HG03565 (cell line): ENCODE results near the gene HOMER1.

Source experiments
- ATAC-seq: cut with Tn5 transposase; IDR thresholded peaks from one replicate; pipeline ENCODE4 v1.9.1; 2021; ENCODE audit warnings: mild to moderate bottlenecking, moderate library complexity; ENCODE audit not compliant: unreplicated experiment

The HOMER1 gene, protein sequence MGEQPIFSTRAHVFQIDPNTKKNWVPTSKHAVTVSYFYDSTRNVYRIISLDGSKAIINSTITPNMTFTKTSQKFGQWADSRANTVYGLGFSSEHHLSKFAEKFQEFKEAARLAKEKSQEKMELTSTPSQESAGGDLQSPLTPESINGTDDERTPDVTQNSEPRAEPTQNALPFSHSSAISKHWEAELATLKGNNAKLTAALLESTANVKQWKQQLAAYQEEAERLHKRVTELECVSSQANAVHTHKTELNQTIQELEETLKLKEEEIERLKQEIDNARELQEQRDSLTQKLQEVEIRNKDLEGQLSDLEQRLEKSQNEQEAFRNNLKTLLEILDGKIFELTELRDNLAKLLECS

DNA sequence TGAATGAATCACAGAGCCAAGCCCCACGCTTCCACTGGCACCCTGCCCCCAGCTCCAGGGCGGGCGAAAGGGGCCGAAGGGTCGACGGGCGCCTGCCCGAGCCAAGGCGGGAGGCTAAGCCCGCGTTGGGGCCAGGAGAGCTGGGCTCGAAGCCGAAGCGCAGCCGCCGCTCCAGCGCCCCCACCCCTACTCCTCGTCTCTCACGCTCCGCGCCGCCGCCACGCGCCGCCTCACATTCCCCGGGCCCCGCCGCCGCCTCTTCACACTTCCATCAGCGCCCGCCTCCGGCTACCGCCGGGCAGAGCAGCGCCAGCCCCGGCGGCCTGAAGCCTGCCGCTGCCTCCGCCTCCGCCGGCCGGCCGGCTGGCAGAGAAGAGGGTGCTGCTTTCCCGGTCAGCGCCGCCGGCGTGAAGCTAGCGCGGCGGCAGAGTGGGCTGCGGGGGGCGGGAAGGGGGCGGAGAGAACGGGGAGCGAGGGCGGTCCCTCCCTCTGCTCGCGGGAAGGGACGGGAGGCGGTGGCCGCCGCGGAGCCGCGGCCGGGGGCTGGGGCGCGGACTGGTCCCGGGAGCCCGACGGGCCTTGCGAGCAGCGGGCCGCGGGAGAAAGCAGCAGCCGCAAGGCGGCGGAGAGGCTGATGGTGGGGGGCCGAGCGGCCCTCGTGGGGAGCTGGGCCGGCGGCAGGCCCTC is at the start of gene HOMER1:
TSS of gene HOMER1 (minus strand) at position 431 of the 687 bp plus-strand sequence. CDS start 1,360 bp downstream, outside the sequence.
- ATAC-seq: peak; percentile 29

DNA sequence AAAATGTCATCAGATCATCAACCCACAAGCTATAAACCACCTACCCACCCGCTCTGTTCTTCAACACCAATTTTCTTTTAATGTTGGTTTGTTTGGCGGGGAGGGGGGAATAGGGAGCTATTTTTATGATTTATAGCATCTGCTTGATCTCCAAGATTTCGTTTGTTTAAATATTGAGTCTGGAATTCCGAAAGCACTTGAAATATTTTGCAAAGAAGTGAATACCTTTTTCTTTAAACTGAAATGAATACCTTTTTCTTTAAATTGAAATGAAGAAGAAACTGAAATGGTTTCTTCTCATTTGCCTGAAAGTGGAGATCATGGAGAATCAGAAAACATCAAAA is 49.3 kb upstream of the HOMER1 start:
- no peak for ATAC-seq

DNA sequence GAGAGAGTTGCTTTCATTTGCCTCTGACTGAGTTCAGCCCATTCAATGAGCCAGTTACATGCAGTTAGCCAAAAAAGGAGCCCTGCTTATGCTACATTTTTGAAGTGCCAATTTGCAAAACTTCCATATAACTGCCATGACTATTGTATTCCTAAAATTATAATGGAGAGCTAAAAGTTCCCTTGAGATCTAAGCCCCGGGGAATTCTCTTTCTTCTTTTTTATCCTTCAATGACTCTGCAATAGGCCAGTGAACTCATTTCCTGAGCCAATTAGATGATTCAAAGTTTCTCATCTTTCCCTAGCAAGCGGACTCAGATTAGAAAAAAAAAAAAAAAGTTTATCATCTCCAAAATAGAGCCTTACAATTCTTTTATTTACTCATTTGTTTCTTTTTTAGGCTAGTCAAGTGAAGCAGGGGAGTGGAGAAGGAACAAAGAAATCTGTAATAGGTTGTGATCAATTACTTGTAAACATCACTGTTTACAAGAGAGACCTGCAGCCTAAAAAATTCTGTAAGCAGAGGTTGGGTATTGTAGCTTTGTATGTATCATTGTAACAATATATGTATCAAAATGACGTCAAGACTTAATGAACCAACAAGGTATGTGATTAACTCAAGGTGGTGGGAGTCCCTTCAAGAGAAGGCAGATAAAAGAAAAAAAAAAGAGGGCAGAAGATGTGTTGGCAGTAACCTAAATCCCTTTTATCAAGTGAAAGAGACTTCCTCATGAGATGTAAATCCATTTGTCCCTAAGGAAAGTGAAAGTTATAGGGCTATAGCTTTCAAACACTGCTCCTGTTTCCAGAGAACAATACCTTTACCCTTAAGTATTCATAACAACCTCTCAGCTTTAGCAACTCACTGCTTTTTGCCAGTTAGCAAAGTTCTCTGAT is 48.7 kb upstream of the HOMER1 start:
- ATAC-seq: no peak

DNA sequence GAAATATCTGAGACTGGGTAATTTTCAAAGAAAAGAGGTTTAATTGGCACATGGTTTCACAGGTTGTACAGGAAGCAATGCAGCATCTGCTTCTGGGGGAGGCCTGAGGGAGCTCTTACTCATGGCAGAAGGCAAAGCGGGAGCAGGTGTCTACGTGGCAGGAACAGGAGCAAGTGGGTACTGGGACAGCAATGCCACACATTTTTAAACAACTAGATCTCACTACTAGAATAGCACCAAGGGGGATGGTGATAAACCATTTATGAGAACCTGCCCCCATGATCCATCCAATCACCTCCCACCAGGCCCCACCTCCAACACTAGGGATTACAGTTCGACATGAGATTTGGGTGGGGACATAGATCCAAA is 47.6 kb upstream of the HOMER1 start:
- peak; percentile 20 for ATAC-seq

DNA sequence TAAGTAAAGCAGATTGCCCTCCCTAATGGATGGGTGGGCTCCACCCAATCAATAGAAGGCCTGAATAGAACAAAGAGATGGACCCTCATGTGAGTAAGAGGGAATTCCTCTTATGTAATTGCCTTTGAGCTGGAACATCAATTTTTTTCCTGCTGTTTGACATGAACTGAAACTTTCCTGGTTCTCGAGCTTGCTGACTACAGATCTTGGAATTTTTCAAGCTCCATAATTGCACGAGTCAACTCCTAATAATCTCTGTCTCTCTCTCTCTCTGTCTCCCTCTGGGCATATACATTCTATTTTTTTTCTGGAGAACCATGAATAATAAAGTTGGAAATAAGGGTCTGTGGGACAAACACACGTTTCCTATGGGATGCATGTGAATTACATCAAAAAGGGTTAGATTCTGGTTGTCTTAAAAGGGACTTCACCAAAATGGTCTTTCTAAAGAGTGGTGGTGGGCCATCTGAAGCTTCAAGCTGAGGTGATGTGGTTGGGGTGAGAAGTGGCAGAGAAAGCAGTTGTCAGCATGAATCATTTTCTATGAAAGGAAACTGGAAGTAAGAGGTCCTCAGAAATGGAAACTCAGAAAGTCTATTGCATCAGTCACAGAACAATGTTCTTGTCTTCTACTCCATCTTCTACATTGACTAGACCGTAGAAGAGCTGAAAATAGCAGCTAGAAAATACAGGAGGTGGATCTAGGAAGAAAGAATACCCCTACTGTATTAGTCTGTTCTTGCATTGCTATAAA is 47.0 kb upstream of the HOMER1 start:
- peak; percentile 57 for ATAC-seq

DNA sequence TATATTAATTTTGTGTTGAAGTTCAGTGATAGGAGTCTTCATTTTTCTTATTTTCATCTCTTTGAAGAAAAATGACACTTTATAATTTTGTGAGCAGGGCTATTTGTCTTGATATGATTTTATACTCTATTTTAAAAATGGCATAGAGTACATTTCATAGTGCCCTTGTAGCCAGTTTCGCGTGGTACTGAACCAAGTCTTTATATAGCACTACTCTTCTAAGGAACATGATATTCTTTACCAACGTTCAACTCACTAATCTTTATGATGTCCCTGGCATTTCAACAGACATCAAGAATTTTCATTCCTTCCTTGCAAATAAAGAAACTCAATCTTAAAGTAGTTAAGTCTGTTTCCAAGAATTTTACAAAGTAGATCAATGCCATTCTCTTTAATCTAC is 41.5 kb upstream of the HOMER1 start:
- ATAC-seq: no peak

DNA sequence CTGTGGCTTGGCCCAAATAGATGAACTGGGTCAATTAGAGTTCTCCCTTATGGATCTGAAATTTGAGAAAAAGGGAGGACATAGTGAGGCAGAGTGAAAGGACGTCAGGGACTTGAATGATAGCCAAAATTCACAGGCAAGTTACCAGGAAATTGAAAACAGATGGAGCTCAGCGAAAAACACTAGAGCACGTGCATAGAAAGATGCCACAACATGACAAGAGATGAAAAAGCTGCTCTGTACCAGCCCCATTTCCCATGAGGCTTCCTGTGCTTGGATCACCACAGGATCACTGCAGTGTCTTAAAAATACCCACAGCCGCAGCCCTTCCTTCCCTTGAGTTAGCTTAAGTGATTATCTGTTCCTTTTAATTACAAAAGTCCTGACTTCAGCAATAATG is 39.0 kb upstream of the HOMER1 start:
- ATAC-seq: no peak

DNA sequence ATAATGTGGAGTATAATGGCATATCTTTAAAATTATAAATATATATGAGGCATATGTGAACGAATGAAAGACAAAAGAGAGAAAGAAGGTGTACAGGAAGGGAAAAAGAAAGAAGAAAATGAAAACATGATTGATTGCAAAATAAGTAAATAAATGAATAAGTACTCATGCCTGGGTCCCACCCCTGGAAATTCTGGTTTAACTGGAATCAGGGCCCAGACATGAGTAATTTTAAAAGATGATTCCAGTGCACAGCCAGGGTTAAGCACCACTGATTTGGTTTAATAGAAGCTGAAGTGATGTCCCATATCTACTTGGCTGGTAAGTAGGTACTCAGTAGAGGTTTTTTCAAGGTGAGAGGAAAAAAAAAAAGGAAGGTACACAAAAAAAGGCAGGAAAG is 34.0 kb upstream of the HOMER1 start:
- no peak for ATAC-seq

DNA sequence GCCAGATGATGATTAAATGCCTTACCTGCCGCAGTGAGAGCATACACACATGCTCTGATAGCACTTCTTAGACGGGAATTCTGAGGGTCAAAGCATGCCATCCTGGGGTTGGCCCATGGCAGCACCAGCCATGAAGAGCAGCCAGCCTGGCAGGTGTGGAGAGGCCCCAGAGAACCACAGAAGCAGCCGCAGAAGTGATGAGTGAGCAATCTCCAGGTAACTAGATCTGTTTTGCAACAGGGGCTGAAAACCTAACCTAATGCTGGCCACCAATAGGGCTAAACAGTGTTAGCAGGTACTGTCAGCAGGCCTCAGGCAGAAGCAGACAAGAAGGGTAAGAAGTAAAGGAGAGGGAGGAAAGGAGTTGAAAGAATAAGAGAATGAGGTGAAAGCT is 33.5 kb upstream of the HOMER1 start:
- no peak for ATAC-seq

DNA sequence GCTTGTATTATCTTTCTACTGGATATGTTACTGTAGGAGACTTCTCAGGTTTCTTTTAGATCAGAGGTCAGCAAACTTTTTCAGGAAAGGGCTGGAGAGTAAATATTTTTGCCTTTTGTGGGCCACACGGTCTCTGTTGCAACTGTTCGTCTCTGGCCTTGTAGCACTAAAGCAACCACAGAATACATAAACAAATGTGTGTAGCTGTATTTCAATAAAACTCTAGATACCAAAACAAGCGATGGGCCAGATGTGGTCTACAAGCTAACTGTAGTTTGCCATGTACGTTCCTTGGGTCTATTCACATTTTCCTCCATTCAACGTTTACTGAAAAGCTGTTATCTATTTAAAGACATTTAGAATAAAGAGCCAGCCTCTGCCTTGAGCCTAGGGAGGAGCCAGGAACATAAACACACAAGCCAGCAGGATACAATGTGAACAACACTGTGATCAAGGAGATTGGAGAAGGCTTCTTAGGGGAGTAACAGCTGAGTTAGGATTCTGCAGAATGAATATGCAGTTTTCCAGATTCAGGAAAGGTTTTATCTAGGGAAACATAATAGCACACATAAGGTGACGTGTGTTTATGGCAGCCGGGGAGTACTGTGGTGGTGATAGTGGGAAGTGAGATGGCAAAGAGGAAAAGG is 33.0 kb upstream of the HOMER1 start:
- no peak for ATAC-seq

DNA sequence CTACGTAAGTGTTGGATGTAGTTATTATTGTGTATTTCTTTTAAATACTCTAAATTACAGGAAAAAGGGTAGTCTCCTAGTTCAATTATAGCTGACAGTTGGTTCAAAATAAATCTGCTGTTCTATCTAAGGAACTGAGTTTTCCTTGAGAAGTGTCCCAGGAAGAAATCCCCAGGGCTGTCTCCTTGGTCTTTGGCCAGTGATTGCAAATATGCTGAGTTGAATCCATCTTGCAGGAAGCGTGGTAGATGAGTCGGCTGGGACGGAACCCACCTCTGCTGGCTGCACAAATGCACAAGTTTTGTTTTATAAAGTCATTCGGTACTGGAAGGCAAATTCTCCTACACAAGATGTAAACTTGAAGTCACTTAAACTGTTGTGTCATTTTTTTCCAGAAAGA is 30.2 kb upstream of the HOMER1 start:
- no peak for ATAC-seq

DNA sequence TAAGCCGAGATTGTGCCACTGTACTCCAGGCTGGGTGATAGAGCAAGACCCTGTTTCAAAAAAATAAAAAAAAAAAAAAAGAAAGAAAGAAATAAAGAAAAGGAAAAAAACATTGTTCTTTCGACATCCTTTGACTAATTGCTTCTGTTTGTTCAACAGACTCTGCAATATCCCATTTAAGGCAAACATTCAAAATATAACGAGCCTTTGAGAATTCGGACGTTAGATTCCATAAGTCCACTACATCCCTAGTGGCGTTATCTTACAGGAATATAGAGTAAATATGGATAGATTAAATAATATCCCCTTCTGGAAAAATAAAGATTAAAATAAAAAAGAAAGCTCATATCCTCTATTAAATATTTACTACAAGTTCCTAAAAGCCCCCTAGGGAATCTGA is 27.0 kb upstream of the HOMER1 start:
- no peak for ATAC-seq

DNA sequence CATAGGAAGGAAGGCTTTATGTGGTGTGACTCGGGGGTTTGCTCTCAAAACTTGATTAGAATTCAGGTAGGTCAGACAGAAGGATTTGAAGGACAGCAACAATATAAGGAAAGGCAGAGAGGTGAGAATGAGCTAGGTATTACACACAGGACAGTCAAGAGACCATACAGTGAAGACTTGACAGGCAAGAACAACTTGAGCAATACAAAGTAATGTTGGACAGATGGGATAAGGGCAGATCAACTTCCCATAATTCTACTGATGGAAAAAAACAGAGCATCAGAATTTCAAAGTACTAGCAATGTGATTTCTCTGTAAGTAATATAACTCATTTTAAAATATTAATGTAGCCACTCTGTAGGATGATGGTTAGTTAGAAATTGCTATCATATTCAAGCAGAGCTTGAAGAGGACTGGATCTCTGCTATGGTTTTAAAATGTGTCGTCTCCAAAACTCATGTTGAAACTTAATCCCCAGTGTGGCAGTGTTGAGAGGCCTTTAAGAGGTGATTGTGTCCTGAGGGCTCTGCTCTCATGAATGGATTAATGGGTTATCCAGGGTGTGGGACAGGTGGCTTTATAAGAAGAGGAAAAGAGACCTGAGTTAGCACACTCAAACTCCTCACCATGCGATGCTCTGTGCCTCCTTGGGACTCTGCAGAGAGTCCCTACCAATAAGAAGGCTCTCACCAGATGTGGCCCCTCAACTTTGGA is 22.4 kb upstream of the HOMER1 start:
- no peak for ATAC-seq

DNA sequence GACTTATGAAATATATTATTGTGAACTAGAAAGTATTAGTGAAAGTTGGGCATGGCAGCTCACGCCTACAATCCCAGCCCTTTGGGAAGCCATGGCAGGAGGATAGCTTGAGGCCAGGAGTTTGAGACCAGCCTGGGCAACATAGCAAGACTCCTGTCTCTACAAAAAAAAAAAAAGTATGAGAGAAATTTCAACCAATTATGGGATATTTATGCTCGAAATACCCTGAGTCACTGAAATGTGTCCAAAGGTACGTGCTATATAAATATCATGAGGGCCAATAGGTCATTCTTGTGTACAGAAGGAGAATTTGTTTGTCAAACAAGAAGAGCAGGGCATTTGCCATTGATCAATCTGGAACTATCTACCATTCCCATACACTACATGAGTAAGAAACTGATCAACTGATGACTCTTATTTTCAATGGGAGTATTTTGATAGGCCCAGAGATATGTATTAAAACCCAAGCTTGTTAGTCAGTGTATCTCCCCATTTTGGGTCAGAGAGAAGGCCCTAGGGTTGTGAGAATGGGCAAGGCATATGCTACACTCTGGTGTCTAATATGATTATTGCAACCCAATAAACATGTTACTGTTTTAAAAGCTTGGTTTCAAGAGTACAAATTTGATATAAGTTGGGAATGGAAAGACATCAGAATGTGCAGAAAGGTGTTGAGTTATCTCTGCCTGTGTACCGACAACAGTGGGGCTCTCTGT is 21.7 kb upstream of the HOMER1 start:
- no peak for ATAC-seq

DNA sequence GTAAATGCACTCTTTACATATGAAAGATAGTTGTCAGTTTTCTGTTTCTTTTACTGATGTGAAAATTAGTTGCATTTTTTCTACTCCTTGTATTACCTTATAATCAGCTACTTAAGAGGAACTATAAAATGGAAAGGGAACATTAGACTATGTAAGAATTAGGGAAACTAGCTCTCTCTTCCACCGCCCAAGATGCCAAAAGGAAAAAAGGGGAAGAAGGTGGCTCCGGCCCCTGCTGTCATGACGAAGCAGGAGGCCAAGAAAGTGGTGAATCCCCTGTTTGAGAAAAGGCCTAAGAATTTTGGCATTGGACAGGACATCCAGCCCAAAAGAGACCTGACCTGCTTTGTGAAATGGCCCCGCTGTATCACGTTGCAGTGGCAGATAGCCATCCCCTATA is 15.2 kb upstream of the HOMER1 start:
- ATAC-seq: no peak

DNA sequence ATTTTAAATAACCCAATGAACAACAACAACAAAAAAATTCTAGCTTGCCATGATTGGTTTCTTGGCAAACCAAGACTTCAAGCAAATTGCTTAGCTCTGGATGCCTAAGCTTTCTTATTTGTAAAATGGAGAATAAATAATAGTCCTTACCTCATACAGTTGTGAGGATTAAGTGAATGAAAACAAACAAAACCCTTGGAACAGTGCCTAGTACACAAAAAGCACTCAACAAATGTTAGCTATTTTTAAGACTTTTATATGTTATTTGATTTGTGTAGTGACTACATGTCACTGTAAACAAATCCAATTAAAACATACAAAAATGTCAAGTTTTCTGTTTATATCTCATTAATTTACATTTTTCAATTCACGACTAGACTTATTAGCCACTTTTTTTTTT is 13.5 kb upstream of the HOMER1 start:
- ATAC-seq: no peak

DNA sequence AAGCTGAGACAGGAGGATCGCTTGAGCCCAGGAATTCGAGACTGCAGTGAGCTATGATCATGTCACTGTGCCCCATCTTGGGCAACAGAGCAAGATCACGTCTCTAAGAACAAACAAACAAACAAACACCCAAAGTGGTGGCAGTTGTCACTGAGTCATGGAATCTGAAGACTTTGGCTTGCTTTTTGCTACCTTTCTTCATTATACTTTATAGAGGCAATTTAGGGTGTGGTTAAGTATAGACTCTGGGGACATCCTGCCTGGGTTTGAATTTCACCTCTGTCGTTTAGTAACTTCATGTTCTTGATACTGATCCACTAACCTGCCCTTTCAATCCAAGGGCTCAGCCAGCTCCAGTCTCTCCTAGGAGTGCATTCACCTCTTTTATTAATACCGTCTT is 13.0 kb upstream of the HOMER1 start:
- ATAC-seq: no peak

DNA sequence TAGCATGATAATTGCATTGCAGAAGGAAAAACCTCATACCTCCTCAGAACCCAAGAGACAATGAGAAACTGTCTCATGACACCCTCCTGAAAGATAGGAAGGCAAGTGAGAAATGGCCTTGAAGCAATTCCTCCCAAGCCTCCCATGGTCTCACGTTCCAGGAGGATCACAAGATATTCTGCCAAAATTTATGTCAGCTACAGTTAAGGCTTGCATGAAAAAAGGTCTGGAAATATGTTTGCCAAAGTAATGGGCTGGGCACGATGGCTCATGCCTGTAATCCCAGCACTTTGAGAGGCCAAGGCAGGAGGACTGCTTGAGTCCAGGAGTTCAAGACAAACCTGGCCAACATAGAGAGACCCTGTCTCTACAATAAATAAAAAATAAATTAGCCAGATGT is 12.6 kb upstream of the HOMER1 start:
- no peak for ATAC-seq

DNA sequence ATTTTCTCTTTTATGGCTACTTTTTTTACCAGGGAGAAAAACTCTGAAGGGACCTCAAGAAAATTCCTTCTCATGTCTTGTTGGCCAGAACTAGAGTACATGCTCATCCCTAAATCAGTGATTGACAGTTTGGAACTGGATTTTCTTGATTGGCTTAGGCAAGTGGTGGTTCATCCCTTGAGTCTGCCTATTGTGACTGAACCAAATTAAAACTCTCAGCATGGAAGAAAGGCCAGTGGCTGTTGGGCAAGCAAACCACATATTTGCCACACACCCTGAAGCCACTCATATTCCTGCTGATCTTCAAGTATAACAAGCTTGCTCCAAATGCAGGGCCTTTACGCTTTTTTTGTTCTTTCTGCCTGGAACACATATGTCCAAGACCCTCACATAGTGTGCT is 7.2 kb upstream of the HOMER1 start:
- no peak for ATAC-seq
